Hepatocyte (in vitro differentiated cells): ENCODE data around the gene THEMIS2. TPM values are rescaled to one million over a fixed set of nuclear protein-coding genes. Genes with fewer than 3 reads are reported as not detected.

Experiments used
- DNase-seq: peaks from one replicate; pipeline ENCODE4 v3.0.0-alpha.2; 2016; ENCODE audit warnings: low spot score
- H2AFZ ChIP-seq: fragments of 200-600 bp; sonication (generic); 2 replicates; pipeline ENCODE4 v1.6.0; 2016; ENCODE audit warnings: antibody characterized with exemption, mild to moderate bottlenecking
- H3K27ac ChIP-seq: fragments of 200-600 bp; sonication (generic); 2 replicates; pipeline ENCODE4 v1.5.1; 2016; ENCODE audit warnings: mild to moderate bottlenecking
- H3K27me3 ChIP-seq: fragments of 200-600 bp; sonication (generic); 2 replicates; pipeline ENCODE4 v1.6.1; 2016
- H3K36me3 ChIP-seq: fragments of 200-600 bp; sonication (generic); replicated peaks from 2 replicates; pipeline ENCODE4 v1.5.1; 2016; ENCODE audit warnings: low read depth; ENCODE audit not compliant: insufficient read depth
- H3K4me1 ChIP-seq: fragments of 200-600 bp; sonication (generic); 2 replicates; pipeline ENCODE4 v1.5.1; 2016; ENCODE audit warnings: mild to moderate bottlenecking, moderate library complexity; ENCODE audit not compliant: insufficient read depth
- H3K4me2 ChIP-seq: fragments of 200-600 bp; sonication (generic); 2 replicates; pipeline ENCODE4 v1.6.0; 2016
- H3K4me3 ChIP-seq: fragments of 200-600 bp; sonication (generic); 2 replicates; pipeline ENCODE4 v1.5.1; 2016; ENCODE audit warnings: mild to moderate bottlenecking
- H3K79me2 ChIP-seq: fragments of 200-600 bp; sonication (generic); 2 replicates; pipeline ENCODE4 v1.6.0; 2017; ENCODE audit warnings: mild to moderate bottlenecking
- H3K9me2 ChIP-seq: fragments of 200-600 bp; sonication (generic); replicated peaks from 2 replicates; pipeline ENCODE4 v1.6.0; 2017; ENCODE audit warnings: mild to moderate bottlenecking; ENCODE audit not compliant: insufficient read depth
- H3K9me3 ChIP-seq: fragments of 200-600 bp; sonication (generic); 2 replicates; pipeline ENCODE4 v1.5.1; 2016; ENCODE audit warnings: low read depth, mild to moderate bottlenecking
- H4K20me1 ChIP-seq: fragments of 200-600 bp; sonication (generic); 2 replicates; pipeline ENCODE4 v1.6.0; 2016; ENCODE audit warnings: mild to moderate bottlenecking; ENCODE audit not compliant: insufficient read depth, poor library complexity, severe bottlenecking
- EZH2 ChIP-seq: fragments of 200-600 bp; sonication (generic); IDR thresholded peaks from 2 replicates; pipeline ENCODE4 v1.6.1; 2016; ENCODE audit warnings: antibody characterized with exemption, mild to moderate bottlenecking, borderline replicate concordance
- EZH2phosphoT487 ChIP-seq: fragments of 200-600 bp; sonication (generic); IDR thresholded peaks from one replicate; pipeline ENCODE4 v1.6.1; 2018; ENCODE audit warnings: antibody characterized with exemption, mild to moderate bottlenecking, low read depth, moderate library complexity; ENCODE audit not compliant: unreplicated experiment, severe bottlenecking
- WGBS: methylation state at CpG from one replicate; pipeline ENCODE4 v1.1.6; 2016; ENCODE audit warnings: low lambda C conversion rate; ENCODE audit errors: missing lambda C conversion rate; 5-methylcytosine and 5-hydroxymethylcytosine counted together
- polyA plus RNA-seq: library from polyadenylated mRNA; unstranded; fragments of >200 nt; fragmentation: Nextera tagmentation; extraction: Ambion mirVana; gene quantifications from 2 replicates; pipeline ENCODE4 v1.2.1, GENCODE V29; 2016
- total RNA-seq: library from RNA; depleted of rRNA; stranded (reverse); fragments of >200 nt; gene quantifications from 2 replicates; pipeline ENCODE4 v1.2.3, GENCODE V29; 2014
- TF ChIP-seq, protein P1 (sequence below): fragments of 200-600 bp; sonication (generic); IDR thresholded peaks from 2 replicates; pipeline ENCODE4 v1.5.1; 2016; ENCODE audit warnings: antibody characterized with exemption, mild to moderate bottlenecking; ENCODE audit not compliant: poor library complexity

The THEMIS2 gene
- total and polyA plus RNA-seq, 2 experiments from 2014 or later: 1.2 TPM; not detected in 1

DNA sequence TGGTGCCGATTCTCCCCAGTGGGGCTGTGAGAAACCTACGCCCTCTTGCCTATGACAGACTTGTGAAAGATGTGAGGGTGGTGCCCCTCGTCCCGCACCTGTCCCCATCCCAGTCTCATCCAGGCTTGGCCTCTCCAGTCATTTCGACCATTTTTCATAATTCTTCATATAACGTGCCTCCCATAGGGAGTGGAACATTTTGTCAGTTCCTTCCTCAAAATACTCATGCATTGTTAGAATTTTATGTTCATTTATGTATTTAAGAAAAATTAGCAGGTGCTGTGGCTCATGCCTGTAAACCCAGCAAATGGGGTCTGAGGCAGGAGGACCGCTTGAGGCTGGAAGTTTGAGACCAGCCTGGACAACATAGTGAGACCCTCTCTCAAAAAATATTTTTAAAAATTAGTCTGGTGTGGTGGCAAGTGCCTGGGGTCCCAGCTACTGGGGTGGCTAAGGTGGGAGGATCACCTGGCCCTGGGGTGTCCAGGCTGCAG, 42.8 kb downstream of the THEMIS2 start:
- no peaks in the 10 kb centered on the region for H4K20me1 ChIP-seq
- no peaks in the 10 kb centered on the region for H3K9me3 ChIP-seq
- no peak for TF ChIP-seq EZH2phosphoT487
- 82% methylated on average over 7 of the region's 7 CpGs for WGBS
- peaks cover 5% of the 10 kb centered on the region for H3K79me2 ChIP-seq
- DNase-seq: no peak
- no peak overlapping the region for H3K4me3 ChIP-seq
- H3K27me3 ChIP-seq: no peaks in the 10 kb centered on the region
- peak overlapping the region; percentile 41 for H2AFZ ChIP-seq
- no peaks in the 10 kb centered on the region for H3K4me1 ChIP-seq
- H3K9me2 ChIP-seq: no peaks in the 10 kb centered on the region
- peak overlapping the region; percentile 41 for H3K27ac ChIP-seq
- no peaks in the 10 kb centered on the region for H3K36me3 ChIP-seq
- H3K4me2 ChIP-seq: peak overlapping the region; percentile 42

- no peaks in the 10 kb centered on the region for H3K9me3 ChIP-seq
- WGBS: 86% methylated on average over 3 of the region's 3 CpGs
- H3K4me1 ChIP-seq: no peaks in the 10 kb centered on the region
- H3K4me3 ChIP-seq: no peak overlapping the region
- TF ChIP-seq, protein P1, sequence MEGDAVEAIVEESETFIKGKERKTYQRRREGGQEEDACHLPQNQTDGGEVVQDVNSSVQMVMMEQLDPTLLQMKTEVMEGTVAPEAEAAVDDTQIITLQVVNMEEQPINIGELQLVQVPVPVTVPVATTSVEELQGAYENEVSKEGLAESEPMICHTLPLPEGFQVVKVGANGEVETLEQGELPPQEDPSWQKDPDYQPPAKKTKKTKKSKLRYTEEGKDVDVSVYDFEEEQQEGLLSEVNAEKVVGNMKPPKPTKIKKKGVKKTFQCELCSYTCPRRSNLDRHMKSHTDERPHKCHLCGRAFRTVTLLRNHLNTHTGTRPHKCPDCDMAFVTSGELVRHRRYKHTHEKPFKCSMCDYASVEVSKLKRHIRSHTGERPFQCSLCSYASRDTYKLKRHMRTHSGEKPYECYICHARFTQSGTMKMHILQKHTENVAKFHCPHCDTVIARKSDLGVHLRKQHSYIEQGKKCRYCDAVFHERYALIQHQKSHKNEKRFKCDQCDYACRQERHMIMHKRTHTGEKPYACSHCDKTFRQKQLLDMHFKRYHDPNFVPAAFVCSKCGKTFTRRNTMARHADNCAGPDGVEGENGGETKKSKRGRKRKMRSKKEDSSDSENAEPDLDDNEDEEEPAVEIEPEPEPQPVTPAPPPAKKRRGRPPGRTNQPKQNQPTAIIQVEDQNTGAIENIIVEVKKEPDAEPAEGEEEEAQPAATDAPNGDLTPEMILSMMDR: no peak
- TF ChIP-seq EZH2phosphoT487 (no peak), EZH2 (no peak)
- no peaks in the 10 kb centered on the region for H3K79me2 ChIP-seq
- no peaks in the 10 kb centered on the region for H4K20me1 ChIP-seq
- H3K27me3 ChIP-seq: no peaks in the 10 kb centered on the region
- H3K36me3 ChIP-seq: no peaks in the 10 kb centered on the region
- H2AFZ ChIP-seq: no peak overlapping the region
- no peak overlapping the region for H3K4me2 ChIP-seq
- no peaks in the 10 kb centered on the region for H3K9me2 ChIP-seq
- no peak overlapping the region for H3K27ac ChIP-seq
- DNase-seq: no peak
These were observed 49.9 kb downstream of the THEMIS2 start for GRCh38 chr1:27922272-27922671.

- no peaks in the 10 kb centered on the region for H3K4me1 ChIP-seq
- H4K20me1 ChIP-seq: no peaks in the 10 kb centered on the region
- no peak overlapping the region for H3K4me3 ChIP-seq
- no peak for TF ChIP-seq EZH2
- H3K36me3 ChIP-seq: no peaks in the 10 kb centered on the region
- no peaks in the 10 kb centered on the region for H3K9me3 ChIP-seq
- no peak overlapping the region for H2AFZ ChIP-seq
- no peak for DNase-seq
- 75% methylated on average over 5 of the region's 5 CpGs for WGBS
- H3K4me2 ChIP-seq: no peak overlapping the region
- H3K27me3 ChIP-seq: no peaks in the 10 kb centered on the region
- H3K9me2 ChIP-seq: no peaks in the 10 kb centered on the region
- no peak overlapping the region for H3K27ac ChIP-seq
- no peaks in the 10 kb centered on the region for H3K79me2 ChIP-seq
These were observed 56.0 kb downstream of the THEMIS2 start for GRCh38 chr1:27928216-27928954.

DNA sequence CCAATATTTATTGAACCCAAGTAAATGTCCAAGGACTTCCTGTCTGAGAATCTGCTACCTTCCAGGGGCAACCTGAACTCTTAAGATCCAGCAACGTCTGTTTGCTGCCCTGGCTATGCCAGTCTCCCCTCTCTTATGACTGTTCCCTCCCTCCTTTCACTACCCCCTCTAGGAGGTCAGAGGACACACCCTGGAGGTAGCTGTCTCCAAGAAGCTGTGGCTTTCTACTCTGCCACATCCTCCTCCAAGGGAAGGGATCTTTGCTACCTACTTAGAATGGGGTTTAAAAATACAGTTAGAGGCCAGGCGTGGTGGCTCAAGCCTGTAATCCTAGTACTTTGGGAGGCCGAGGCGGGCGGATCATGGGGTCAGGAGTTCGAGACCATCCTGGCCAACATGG, 58.8 kb downstream of the THEMIS2 start:
- Histone ChIP-seq H3K27ac (no peak overlapping the region), H3K9me2 (no peaks in the 10 kb centered on the region), H3K27me3 (no peaks in the 10 kb centered on the region), H3K36me3 (no peaks in the 10 kb centered on the region), H3K4me2 (no peak overlapping the region), H3K4me3 (no peak overlapping the region), H4K20me1 (no peaks in the 10 kb centered on the region), H2AFZ (no peak overlapping the region), H3K9me3 (no peaks in the 10 kb centered on the region), H3K4me1 (no peaks in the 10 kb centered on the region), H3K79me2 (no peaks in the 10 kb centered on the region)
- DNase-seq: no peak
- TF ChIP-seq EZH2phosphoT487 (no peak), EZH2 (no peak)
- TF ChIP-seq, protein P1: no peak
- 91% methylated on average over 6 of the region's 6 CpGs for WGBS
